Measurements from ENCODE around the gene PTPN11. TPM values are rescaled to one million over a fixed set of nuclear protein-coding genes. Genes with fewer than 3 reads are reported as not detected.

PTPN11 gene
- total and polyA plus RNA-seq, 2 donors from 2014 or later: 20.0 to 105 TPM

DNA sequence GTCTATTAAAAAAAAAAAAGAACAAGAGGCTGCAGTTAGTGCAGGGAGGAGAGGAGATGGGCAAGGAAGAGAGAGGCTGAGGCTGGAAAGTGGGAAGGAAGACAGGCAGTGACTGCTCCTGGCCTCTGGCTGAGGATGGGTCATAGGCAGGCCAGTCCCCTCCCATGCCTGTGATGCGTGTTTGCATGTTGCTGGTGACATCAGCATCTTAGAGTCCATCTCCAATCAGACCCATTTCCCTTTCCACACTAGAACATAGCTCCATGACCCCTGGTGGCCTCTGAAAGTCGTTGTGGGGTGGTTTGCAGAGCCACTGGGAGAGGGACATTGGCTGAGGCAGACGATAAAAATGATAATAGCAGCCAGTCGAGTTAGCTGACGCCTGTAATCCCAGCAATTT, 132.9 kb downstream of the PTPN11 start:
- FAIRE-seq: no peak
- intact Hi-C loops (cut with DNase I): no loop called here

DNA sequence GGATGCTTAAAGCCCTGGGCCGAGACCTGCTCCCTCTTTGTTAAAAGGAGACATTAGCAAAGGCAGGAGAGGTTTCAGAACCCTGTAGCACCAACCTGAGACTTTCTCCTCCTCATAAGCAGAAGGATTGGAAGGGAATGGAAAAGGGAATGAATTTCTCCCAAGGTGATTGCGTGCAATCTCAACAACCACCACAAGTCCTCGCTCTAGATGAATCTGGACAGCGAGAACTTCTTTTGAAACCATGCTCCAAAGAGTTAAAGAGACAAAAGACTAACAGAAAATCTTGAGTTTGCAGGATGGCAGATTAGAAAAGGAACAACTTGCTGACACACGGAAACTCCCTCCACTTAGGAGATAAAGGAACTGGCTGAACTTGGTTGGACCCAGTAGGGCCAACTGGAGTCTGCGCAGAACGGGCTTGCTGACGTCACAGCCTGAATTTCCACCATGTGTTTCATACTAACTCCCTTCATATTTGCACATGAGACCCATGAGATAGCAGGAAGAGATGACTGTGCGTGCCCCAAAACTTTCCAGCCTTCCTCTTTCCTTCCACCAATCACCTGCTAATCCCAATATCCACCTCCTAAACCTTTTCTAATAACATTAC, 137.0 kb downstream of the PTPN11 start:
- H3K4me1 ChIP-seq (ENCODE audit: control insufficient read depth in 2 of 3, insufficient read depth in 2 of 3, low read depth in 1 of 3, low read length in 3 of 3): no peaks in the 10 kb centered on the region
- FAIRE-seq: no peak
- no peak overlapping the region for H3K4me3 ChIP-seq (ENCODE audit: low read length in 3 of 3)
- no peak overlapping the region for H3K9ac ChIP-seq (ENCODE audit: low read length in 3 of 3)
- DNase-seq: no peak
- no peaks in the 10 kb centered on the region for H3K9me3 ChIP-seq (ENCODE audit: control insufficient read depth in 2 of 3, insufficient read depth in 1 of 3, low read length in 3 of 3)
- TF ChIP-seq, protein P1, sequence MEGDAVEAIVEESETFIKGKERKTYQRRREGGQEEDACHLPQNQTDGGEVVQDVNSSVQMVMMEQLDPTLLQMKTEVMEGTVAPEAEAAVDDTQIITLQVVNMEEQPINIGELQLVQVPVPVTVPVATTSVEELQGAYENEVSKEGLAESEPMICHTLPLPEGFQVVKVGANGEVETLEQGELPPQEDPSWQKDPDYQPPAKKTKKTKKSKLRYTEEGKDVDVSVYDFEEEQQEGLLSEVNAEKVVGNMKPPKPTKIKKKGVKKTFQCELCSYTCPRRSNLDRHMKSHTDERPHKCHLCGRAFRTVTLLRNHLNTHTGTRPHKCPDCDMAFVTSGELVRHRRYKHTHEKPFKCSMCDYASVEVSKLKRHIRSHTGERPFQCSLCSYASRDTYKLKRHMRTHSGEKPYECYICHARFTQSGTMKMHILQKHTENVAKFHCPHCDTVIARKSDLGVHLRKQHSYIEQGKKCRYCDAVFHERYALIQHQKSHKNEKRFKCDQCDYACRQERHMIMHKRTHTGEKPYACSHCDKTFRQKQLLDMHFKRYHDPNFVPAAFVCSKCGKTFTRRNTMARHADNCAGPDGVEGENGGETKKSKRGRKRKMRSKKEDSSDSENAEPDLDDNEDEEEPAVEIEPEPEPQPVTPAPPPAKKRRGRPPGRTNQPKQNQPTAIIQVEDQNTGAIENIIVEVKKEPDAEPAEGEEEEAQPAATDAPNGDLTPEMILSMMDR (IDR thresholded peaks at IDR 0.05; ENCODE audit: borderline replicate concordance, extremely low read depth, insufficient read depth): no peak
- no peaks in the 10 kb centered on the region for H3K27me3 ChIP-seq (ENCODE audit: control insufficient read depth, insufficient read depth, low read length)
- no peak overlapping the region for H3K27ac ChIP-seq (ENCODE audit: low read depth in 2 of 2, low read length in 2 of 2)
- no peaks in the 10 kb centered on the region for H3K36me3 ChIP-seq (ENCODE audit: control insufficient read depth in 2 of 3, insufficient read depth in 3 of 3, low read length in 3 of 3)
- intact Hi-C loops (cut with DNase I): no loop called here

More for the DNA sequence above, 132.9 kb downstream of the PTPN11 start:
- no peak overlapping the region for H3K27ac ChIP-seq (ENCODE audit: low read depth in 2 of 2, low read length in 2 of 2)
- no peak overlapping the region for H3K4me3 ChIP-seq (ENCODE audit: low read length in 3 of 3)
- no peak for DNase-seq
- no peak overlapping the region for H3K9ac ChIP-seq (ENCODE audit: low read length in 3 of 3)
- H3K4me1 ChIP-seq (ENCODE audit: control insufficient read depth in 2 of 3, insufficient read depth in 2 of 3, low read depth in 1 of 3, low read length in 3 of 3): no peaks in the 10 kb centered on the region
- no peaks in the 10 kb centered on the region for H3K9me3 ChIP-seq (ENCODE audit: control insufficient read depth in 2 of 3, insufficient read depth in 1 of 3, low read length in 3 of 3)
- TF ChIP-seq, protein P1 (IDR thresholded peaks at IDR 0.05; ENCODE audit: borderline replicate concordance, extremely low read depth, insufficient read depth): no peak
- no peaks in the 10 kb centered on the region for H3K27me3 ChIP-seq (ENCODE audit: control insufficient read depth, insufficient read depth, low read length)
- H3K36me3 ChIP-seq (ENCODE audit: control insufficient read depth in 2 of 3, insufficient read depth in 3 of 3, low read length in 3 of 3): no peaks in the 10 kb centered on the region

DNA sequence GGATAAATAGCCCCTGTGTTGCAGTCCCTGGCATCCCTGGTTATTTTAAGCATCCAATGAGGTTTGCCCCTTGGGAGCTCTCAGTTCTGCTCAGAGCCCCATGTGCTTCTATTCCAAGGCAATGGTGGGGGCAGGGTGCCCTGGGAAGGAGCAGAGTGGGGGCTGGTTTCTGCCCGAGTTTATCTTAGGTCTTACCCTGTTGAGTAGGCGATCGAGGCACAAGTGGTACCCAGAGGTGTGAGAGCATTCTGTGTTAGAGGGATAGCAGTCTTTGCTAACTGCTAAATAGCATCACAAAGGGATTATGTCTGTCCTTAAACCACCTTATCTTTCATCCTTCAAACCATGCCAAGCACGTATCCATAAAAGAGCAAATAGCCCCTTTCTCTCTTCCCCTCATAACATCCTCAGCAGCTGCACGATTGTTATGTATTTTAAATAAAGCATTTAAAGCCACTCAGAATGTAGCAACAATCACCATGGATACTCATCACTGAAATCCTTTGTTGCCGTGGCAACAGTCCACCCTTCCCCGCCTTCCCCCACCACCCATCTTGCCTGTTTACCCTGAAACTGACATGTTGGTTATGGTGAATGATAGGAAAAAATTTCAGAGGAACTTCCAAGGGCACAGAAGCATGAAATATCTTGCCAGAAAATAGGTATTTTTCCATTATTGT, 139.3 kb downstream of the PTPN11 start:
- DNase-seq: no peak
- Histone ChIP-seq H3K4me3 (ENCODE audit: low read length in 3 of 3) (no peak overlapping the region), H3K9ac (ENCODE audit: low read length in 3 of 3) (no peak overlapping the region), H3K36me3 (ENCODE audit: control insufficient read depth in 2 of 3, insufficient read depth in 3 of 3, low read length in 3 of 3) (no peaks in the 10 kb centered on the region), H3K27me3 (ENCODE audit: control insufficient read depth, insufficient read depth, low read length) (no peaks in the 10 kb centered on the region), H3K9me3 (ENCODE audit: control insufficient read depth in 2 of 3, insufficient read depth in 1 of 3, low read length in 3 of 3) (no peaks in the 10 kb centered on the region), H3K27ac (ENCODE audit: low read depth in 2 of 2, low read length in 2 of 2) (no peak overlapping the region), H3K4me1 (ENCODE audit: control insufficient read depth in 2 of 3, insufficient read depth in 2 of 3, low read depth in 1 of 3, low read length in 3 of 3) (no peaks in the 10 kb centered on the region)
- TF ChIP-seq, protein P1 (IDR thresholded peaks at IDR 0.05; ENCODE audit: borderline replicate concordance, extremely low read depth, insufficient read depth): no peak
- no peak for FAIRE-seq
- intact Hi-C loops (cut with DNase I): no loop called here

Other genes starting within 250 kb of the PTPN11 start
- 53.1 TPM for gene HECTD4, start 36.5 kb upstream of the PTPN11 start, total RNA-seq
- gene HECTD4, start 36.5 kb upstream of the PTPN11 start, polyA plus RNA-seq (ENCODE audit: insufficient read depth, low read depth, low replicate concordance): 15.6 TPM
- gene RPL6, start 9.3 kb upstream of the PTPN11 start, total RNA-seq: 966 TPM
- gene RPL6, start 9.3 kb upstream of the PTPN11 start, polyA plus RNA-seq (ENCODE audit: insufficient read depth, low read depth, low replicate concordance): 1,525 TPM

All from kidney (tissue), 14 donors.